Stromal cell of bone marrow (primary cell): Measurements from ENCODE around the gene ZNF791.
"Not testable (repeated sequence)": the region's sequence is repeated elsewhere in the genome, so short reads cannot be mapped to it uniquely, and the experiment has no call there.

ENCODE experiments used
- DNase-seq: peaks from one replicate; pipeline ENCODE4 v3.0.0-alpha.2; 2012; ENCODE audit warnings: low read depth

Gene ZNF791

GRCh38 chr19:12629215-12629614 is 18.5 kb downstream of the ZNF791 start:
- DNase-seq: no peak

- DNase-seq: no peak
Observed at GRCh38 chr19:12636631-12637030, 25.9 kb downstream of the ZNF791 start.

- no peak for DNase-seq
Observed at GRCh38 chr19:12638611-12639182, 28.0 kb downstream of the ZNF791 start.

- peak; percentile 51 for DNase-seq
Observed at GRCh38 chr19:12639901-12640613, 29.3 kb downstream of the ZNF791 start.

GRCh38 chr19:12641456-12641855 is 30.7 kb downstream of the ZNF791 start:
- DNase-seq: no peak

- no peak for DNase-seq
Observed at GRCh38 chr19:12642506-12642905, 31.8 kb downstream of the ZNF791 start.

- not testable (repeated sequence) for DNase-seq
Observed at GRCh38 chr19:12643716-12644115, 33.0 kb downstream of the ZNF791 start.

GRCh38 chr19:12646551-12646950 is 35.8 kb downstream of the ZNF791 start:
- DNase-seq: no peak

- DNase-seq: no peak
Observed at GRCh38 chr19:12647047-12647446, 36.3 kb downstream of the ZNF791 start.

GRCh38 chr19:12647490-12648071 is 36.9 kb downstream of the ZNF791 start:
- DNase-seq: no peak

- DNase-seq: no peak
Observed at GRCh38 chr19:12648088-12648487, 37.4 kb downstream of the ZNF791 start.

GRCh38 chr19:12649941-12650340 is 39.2 kb downstream of the ZNF791 start:
- no peak for DNase-seq

GRCh38 chr19:12652219-12652618 is 41.5 kb downstream of the ZNF791 start:
- no peak for DNase-seq

GRCh38 chr19:12655546-12655945 is 44.8 kb downstream of the ZNF791 start:
- DNase-seq: no peak

- no peak for DNase-seq
Observed at GRCh38 chr19:12656899-12657571, 46.3 kb downstream of the ZNF791 start.

- no peak for DNase-seq
Observed at GRCh38 chr19:12657966-12658365, 47.2 kb downstream of the ZNF791 start.

- no peak for DNase-seq
Observed at GRCh38 chr19:12660980-12661379, 50.3 kb downstream of the ZNF791 start.

- DNase-seq: no peak
Observed at GRCh38 chr19:12664406-12665280, 53.9 kb downstream of the ZNF791 start.

- no peak for DNase-seq
Observed at GRCh38 chr19:12665281-12665573, 54.5 kb downstream of the ZNF791 start.

- no peak for DNase-seq
Observed at GRCh38 chr19:12665671-12666264, 55.0 kb downstream of the ZNF791 start.

- peak; percentile 48 for DNase-seq
Observed at GRCh38 chr19:12666265-12667048, 55.7 kb downstream of the ZNF791 start, which contains the start of the genes MAN2B1 and WDR83. Gene MAN2B1 (minus strand): TSS chr19:12666742. CDS start chr19:12666701, 41 bp downstream. Gene WDR83 (plus strand): TSS chr19:12666807. CDS start chr19:12669791, 2,984 bp downstream.
